Breast epithelium (tissue), 4 donors: Measurements from ENCODE around the gene ATP2B2. TPM values are rescaled to one million over a fixed set of nuclear protein-coding genes. Genes with fewer than 3 reads are reported as not detected.

ENCODE experiments used
- DNase-seq, 2 donors: peaks; one replicate each; pipeline ENCODE4 v3.0.0-alpha.2; 2019; ENCODE audit warnings: low spot score in 2 of 2
- H3K27ac ChIP-seq, 2 donors: fragments of 200-600 bp; sonication (generic) in 1 of 2; one replicate each; pipeline ENCODE4 v1.5.1; 2016 to 2019; ENCODE audit warnings: mild to moderate bottlenecking in 1 of 2
- H3K27me3 ChIP-seq, 2 donors: fragments of 200-600 bp; sonication (generic) in 1 of 2; one replicate each; pipeline versions ENCODE4 v1.5.1 to v1.6.0; 2017 to 2019; ENCODE audit warnings: control low read depth in 1 of 2, mild to moderate bottlenecking in 1 of 2
- H3K36me3 ChIP-seq: fragments of 200-600 bp; one replicate; pipeline ENCODE4 v1.5.1; 2019
- H3K4me1 ChIP-seq, 2 donors: fragments of 200-600 bp; sonication (generic); one replicate each; pipeline ENCODE4 v1.5.1; 2016 to 2019; ENCODE audit warnings: control low read depth in 1 of 2
- H3K4me3 ChIP-seq, 3 donors: fragments of 200-600 bp; sonication (generic); 1 replicate in 2 of 3; 2 replicates in 1 of 3; pipeline ENCODE4 v1.5.1; 2016 to 2019; ENCODE audit warnings: mild to moderate bottlenecking in 3 of 3, moderate library complexity in 2 of 3
- H3K9me3 ChIP-seq, 2 donors: fragments of 200-600 bp; sonication (generic) in 1 of 2; one replicate each; pipeline ENCODE4 v1.5.1; 2016 to 2019; ENCODE audit warnings: control low read depth in 1 of 2
- POLR2A ChIP-seq: fragments of 450-650 bp; IDR thresholded peaks from one replicate; pipeline ENCODE4 v1.6.1; 2016; ENCODE audit warnings: antibody characterized with exemption, mild to moderate bottlenecking, moderate library complexity
- POLR2AphosphoS5 ChIP-seq, 3 donors: sonication (generic); formaldehyde crosslinking; IDR thresholded peaks; one replicate each; pipeline ENCODE4 v1.6.1; 2017; ENCODE audit warnings: antibody characterized with exemption in 3 of 3
- intact Hi-C: fragments of 100-400 bp; cut with DNase I; formaldehyde crosslinking; loops from one replicate; pipeline ENCODE4 v1.15.1; 2023; ENCODE audit warnings: low total_unique reads
- total RNA-seq, 3 donors: library from RNA; depleted of rRNA; stranded (reverse); fragments of >200 nt; gene quantifications; one replicate each; pipeline ENCODE4 v1.1.0, GENCODE V29; 2016
- TF ChIP-seq, protein P1 (sequence below), 3 donors: fragments of 450-650 bp; IDR thresholded peaks; one replicate each; pipeline ENCODE4 v1.5.1; 2016 to 2017; ENCODE audit warnings: antibody characterized with exemption in 3 of 3, mild to moderate bottlenecking in 3 of 3, moderate library complexity in 3 of 3

ATP2B2 gene
- total RNA-seq, 3 donors from 2014 or later = under 0.01 to 0.15 TPM; not detected in 1

DNA sequence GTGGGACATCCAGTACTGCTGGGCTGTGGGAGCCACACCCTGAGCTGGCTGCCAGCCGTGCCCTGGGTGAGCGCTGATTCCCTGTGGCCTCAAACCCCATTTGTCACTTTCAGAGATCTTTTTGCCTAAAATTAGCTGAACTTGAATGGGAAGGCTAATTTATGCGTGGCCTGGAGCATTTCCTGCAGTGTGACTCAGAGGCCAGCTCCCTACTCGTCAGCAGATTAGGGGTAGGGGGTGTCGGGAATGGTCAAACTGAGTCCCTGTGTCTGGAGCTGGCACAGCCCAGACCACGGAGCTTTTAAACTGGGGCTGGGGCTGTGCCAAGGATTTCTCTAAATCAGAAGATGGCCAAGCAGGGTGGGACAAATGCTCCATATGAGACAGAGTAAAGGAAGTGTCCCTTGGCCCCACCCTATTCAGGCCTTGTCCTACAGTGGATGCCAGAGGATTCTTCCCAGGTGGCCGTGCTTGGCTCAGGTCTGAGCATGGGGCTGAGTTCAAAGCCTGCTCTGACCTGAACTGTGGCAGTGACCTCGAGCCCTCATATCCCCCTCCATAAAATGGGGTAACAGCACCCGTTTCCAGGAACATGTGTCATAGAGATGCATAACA is 59.7 kb downstream of the ATP2B2 start:
- H3K4me1 ChIP-seq = no peaks in the 10 kb centered on the region
- peaks cover 0 to 10% of the 10 kb centered on the region in 2 donors for H3K27me3 ChIP-seq
- no peak overlapping the region for H3K4me3 ChIP-seq
- no peaks in the 10 kb centered on the region for H3K36me3 ChIP-seq
- intact Hi-C loops = no loop called here
- H3K27ac ChIP-seq = no peak overlapping the region
- H3K9me3 ChIP-seq = no peaks in the 10 kb centered on the region
- DNase-seq = no peak
- TF ChIP-seq, protein P1, sequence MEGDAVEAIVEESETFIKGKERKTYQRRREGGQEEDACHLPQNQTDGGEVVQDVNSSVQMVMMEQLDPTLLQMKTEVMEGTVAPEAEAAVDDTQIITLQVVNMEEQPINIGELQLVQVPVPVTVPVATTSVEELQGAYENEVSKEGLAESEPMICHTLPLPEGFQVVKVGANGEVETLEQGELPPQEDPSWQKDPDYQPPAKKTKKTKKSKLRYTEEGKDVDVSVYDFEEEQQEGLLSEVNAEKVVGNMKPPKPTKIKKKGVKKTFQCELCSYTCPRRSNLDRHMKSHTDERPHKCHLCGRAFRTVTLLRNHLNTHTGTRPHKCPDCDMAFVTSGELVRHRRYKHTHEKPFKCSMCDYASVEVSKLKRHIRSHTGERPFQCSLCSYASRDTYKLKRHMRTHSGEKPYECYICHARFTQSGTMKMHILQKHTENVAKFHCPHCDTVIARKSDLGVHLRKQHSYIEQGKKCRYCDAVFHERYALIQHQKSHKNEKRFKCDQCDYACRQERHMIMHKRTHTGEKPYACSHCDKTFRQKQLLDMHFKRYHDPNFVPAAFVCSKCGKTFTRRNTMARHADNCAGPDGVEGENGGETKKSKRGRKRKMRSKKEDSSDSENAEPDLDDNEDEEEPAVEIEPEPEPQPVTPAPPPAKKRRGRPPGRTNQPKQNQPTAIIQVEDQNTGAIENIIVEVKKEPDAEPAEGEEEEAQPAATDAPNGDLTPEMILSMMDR (IDR thresholded peaks at IDR 0.05) = no peak
- TF ChIP-seq POLR2A (no peak), POLR2AphosphoS5 (IDR thresholded peaks at IDR 0.05) (no peak)

DNA sequence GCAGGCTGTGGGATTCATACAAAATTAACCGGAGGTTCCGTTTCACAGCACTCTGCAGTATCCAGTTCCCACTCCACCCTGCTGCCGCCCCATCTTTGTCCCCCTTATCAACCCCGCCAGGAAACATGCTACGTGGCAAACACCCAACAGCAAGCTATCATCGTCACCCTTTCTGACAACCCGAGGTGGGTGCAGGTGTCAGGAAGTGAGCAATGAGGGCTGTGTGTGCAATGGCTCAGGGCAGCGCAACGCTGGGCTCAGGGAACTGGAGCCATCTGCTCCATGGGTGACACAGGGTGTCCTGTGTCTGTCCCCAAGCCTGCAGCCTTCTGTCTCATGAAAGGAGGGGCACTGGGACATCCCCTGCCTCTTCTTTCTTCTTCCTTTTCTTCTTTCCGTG is 60.9 kb downstream of the ATP2B2 start:
- H3K4me1 ChIP-seq = no peaks in the 10 kb centered on the region
- H3K9me3 ChIP-seq = no peaks in the 10 kb centered on the region
- no peaks in the 10 kb centered on the region for H3K36me3 ChIP-seq
- intact Hi-C loops = loop anchor here (5.0 kb wide), 1 partner anchor 498 kb away; no protein-coding TSS in a partner anchor
- TF ChIP-seq POLR2AphosphoS5 (IDR thresholded peaks at IDR 0.05) (no peak), POLR2A (no peak)
- TF ChIP-seq, protein P1 (IDR thresholded peaks at IDR 0.05) = no peak
- H3K4me3 ChIP-seq = no peak overlapping the region
- H3K27ac ChIP-seq = no peak overlapping the region
- DNase-seq = no peak
- no peaks in the 10 kb centered on the region for H3K27me3 ChIP-seq

DNA sequence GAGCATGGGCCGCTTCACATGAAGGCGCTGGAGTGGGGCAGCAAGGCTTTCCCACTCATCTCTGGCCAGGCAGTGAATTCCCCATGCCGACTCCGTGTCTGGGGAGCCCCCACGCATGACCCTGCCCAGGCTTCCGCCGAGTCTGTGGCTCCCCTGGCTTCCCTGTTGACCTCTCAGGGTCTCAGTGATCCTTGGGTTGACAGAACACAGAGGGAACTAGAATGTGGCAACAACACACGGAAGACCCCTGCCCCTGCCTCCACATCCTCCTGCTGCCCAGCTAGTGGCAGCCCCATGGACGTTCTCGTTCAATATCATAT is 61.3 kb downstream of the ATP2B2 start:
- no peak for DNase-seq
- no peaks in the 10 kb centered on the region for H3K9me3 ChIP-seq
- H3K27me3 ChIP-seq = no peaks in the 10 kb centered on the region
- intact Hi-C loops = loop anchor here (5.0 kb wide), 1 partner anchor 498 kb away; no protein-coding TSS in a partner anchor
- no peak overlapping the region for H3K27ac ChIP-seq
- TF ChIP-seq POLR2A = no peak
- TF ChIP-seq POLR2AphosphoS5 (IDR thresholded peaks at IDR 0.05) = no peak
- TF ChIP-seq, protein P1 (IDR thresholded peaks at IDR 0.05) = no peak
- H3K4me1 ChIP-seq = no peaks in the 10 kb centered on the region
- H3K4me3 ChIP-seq = no peak overlapping the region
- H3K36me3 ChIP-seq = no peaks in the 10 kb centered on the region

DNA sequence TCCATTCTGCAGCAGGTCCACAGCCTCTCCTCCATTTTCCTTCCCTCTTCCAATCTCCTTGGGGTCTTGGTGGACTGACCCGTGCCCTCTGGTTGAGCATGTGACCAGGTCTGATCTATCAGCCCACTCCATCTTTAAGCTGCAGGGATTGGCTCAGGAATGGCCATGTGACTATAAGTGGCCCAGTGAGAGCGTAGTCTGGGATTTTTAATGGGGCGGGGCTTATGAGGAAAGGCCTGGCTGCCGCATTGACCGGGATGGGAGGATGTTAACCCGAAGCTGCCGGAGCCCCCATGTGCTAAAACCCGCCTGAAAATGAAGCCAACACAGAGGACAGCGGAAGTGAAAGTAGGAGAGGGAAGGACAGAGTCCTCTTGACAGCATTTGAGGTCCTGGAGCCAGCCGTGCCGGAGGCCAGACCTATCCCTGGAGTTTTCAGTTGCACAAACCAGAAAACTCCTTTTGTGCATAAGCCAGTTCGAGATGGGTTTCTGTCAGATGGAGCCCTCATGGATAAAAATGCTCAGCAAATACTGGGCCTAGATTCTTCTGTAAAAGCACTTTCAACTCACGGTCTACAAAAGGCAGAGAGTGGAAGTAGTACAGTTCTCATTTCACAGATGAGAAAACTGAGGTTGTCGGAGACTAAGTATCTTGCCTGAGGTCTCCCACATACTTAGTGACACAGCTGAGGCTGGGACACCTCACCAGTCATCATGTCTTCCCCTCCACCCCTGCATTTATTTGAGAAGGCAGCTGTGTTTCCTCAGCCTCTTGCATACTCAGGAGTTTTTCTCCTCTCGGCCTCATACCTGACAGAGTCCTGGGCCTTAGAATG is 61.9 kb downstream of the ATP2B2 start:
- Histone ChIP-seq H3K9me3 (no peaks in the 10 kb centered on the region), H3K27ac (no peak overlapping the region), H3K4me3 (no peak overlapping the region), H3K4me1 (no peaks in the 10 kb centered on the region), H3K36me3 (no peaks in the 10 kb centered on the region), H3K27me3 (no peaks in the 10 kb centered on the region)
- intact Hi-C loops = loop anchor here (5.0 kb wide), 1 partner anchor 499 kb away; no protein-coding TSS in a partner anchor
- DNase-seq = no peak
- TF ChIP-seq POLR2A (no peak), POLR2AphosphoS5 (IDR thresholded peaks at IDR 0.05) (no peak)
- TF ChIP-seq, protein P1 (IDR thresholded peaks at IDR 0.05) = no peak
